Left lung (tissue), 10 donors: Measurements from ENCODE around the gene IFT74. TPM values are rescaled to one million over a fixed set of nuclear protein-coding genes. Genes with fewer than 3 reads are reported as not detected.

Experiments
- ATAC-seq: fragments of 200-7000 bp; cut with Tn5 transposase; one replicate; pipeline ENCODE4 v1.9.1; 2020; ENCODE audit warnings: moderate library complexity
- DNase-seq, 4 donors: peaks; one replicate each; pipeline ENCODE4 v3.0.0-alpha.2; 2013 to 2020
- H3K27ac ChIP-seq, 2 donors: fragments of 200-600 bp; sonication (generic) in 1 of 2; one replicate each; pipeline versions ENCODE4 v1.5.0 to v1.8.0; 2020 to 2021
- H3K27me3 ChIP-seq, 2 donors: fragments of 200-600 bp; sonication (generic) in 1 of 2; one replicate each; pipeline versions ENCODE4 v1.5.0 to v1.8.0; 2020 to 2021
- H3K36me3 ChIP-seq, 2 donors: fragments of 200-600 bp; sonication (generic) in 1 of 2; one replicate each; pipeline versions ENCODE4 v1.5.0 to v1.8.0; 2020 to 2021
- H3K4me1 ChIP-seq, 2 donors: fragments of 200-600 bp; one replicate each; pipeline ENCODE4 v1.8.0; 2021
- H3K4me3 ChIP-seq, 2 donors: fragments of 200-600 bp; sonication (generic) in 1 of 2; one replicate each; pipeline versions ENCODE4 v1.5.0 to v1.8.0; 2020 to 2021; ENCODE audit warnings: mild to moderate bottlenecking in 1 of 2
- H3K9me3 ChIP-seq, 2 donors: fragments of 200-600 bp; sonication (generic) in 1 of 2; one replicate each; pipeline versions ENCODE4 v1.5.0 to v1.8.0; 2020 to 2021
- CTCF ChIP-seq, 2 donors: fragments of 200-600 bp; sonication (generic) in 1 of 2; IDR thresholded peaks; one replicate each; pipeline versions ENCODE4 v1.5.0 to v1.8.0; 2021; ENCODE audit warnings: antibody characterized with exemption in 2 of 2
- intact Hi-C, 2 donors: fragments of 100-400 bp; cut with DNase I; formaldehyde crosslinking; loops; one replicate each; pipeline versions ENCODE4 v1.11.2 to v1.14.2; 2022
- polyA plus RNA-seq, 6 donors: library from polyadenylated mRNA; unstranded; fragments of 120-200 nt; gene quantifications; one replicate each; pipeline ENCODE4 v1.2.1, GENCODE V29; 2013; ENCODE audit not compliant: insufficient read length in 6 of 6
- total RNA-seq, 2 donors: library from RNA; stranded (reverse); fragmentation: NEBNext Ultra II Directional; extraction: Animal tissue kit (Norgen Biotek cat#: 25700); gene quantifications; one replicate each; pipeline ENCODE4 v1.2.1, GENCODE V29; 2021
- donor health status: DM: no; HTN: yes; CAD: no.
- donor health status: DM: no; HTN: no; CAD: no.

The IFT74 gene
- total and polyA plus RNA-seq, 8 donors = 10.8 to 40.1 (median 28.7) TPM

GRCh38 chr9:27112235-27112634 is 156.0 kb downstream of the IFT74 start:
- Histone ChIP-seq H3K27me3 (no peaks in the 10 kb centered on the region), H3K4me1 (no peaks in the 10 kb centered on the region), H3K36me3 (no peaks in the 10 kb centered on the region), H3K4me3 (no peak overlapping the region), H3K27ac (peak overlapping the region; percentile 45 to 65), H3K9me3 (no peaks in the 10 kb centered on the region)
- DNase-seq = no peak
- TF ChIP-seq CTCF (IDR thresholded peaks at IDR 0.05) = no peak
- intact Hi-C loops = no loop called here
- ATAC-seq = no peak

Other genes with a start within 250 kb of the IFT74 start
- gene CAAP1, start 63.6 kb upstream of the IFT74 start, total RNA-seq = 10 to 100 TPM; 12.4 to 12.9 TPM
- gene CAAP1, start 63.6 kb upstream of the IFT74 start, polyA plus RNA-seq = 10 to 100 TPM; 26.8 to 34.9 (median 29.5) TPM
- gene PLAA, start 9.2 kb upstream of the IFT74 start, total RNA-seq = 10 to 100 TPM; 28.0 to 31.0 TPM
- gene PLAA, start 9.2 kb upstream of the IFT74 start, polyA plus RNA-seq = 10 to 100 TPM; 31.1 to 36.8 (median 34.1) TPM
- gene LRRC19, start 49.3 kb downstream of the IFT74 start, total RNA-seq = not detected
- under 1 TPM; 0.13 to 0.72 (median 0.37) TPM for gene LRRC19, start 49.3 kb downstream of the IFT74 start, polyA plus RNA-seq
- 10 to 100 TPM; 20.3 to 39.0 TPM for gene TEK, start 152.8 kb downstream of the IFT74 start, total RNA-seq
- gene TEK, start 152.8 kb downstream of the IFT74 start, polyA plus RNA-seq = 10 to 100 TPM; 39.2 to 55.6 (median 47.2) TPM